Measurements from ENCODE around the gene LINGO3. TPM values are rescaled to one million over a fixed set of nuclear protein-coding genes. Genes with fewer than 3 reads are reported as not detected.

Gene LINGO3
- polyA plus RNA-seq, 1 experiment = not detected

DNA sequence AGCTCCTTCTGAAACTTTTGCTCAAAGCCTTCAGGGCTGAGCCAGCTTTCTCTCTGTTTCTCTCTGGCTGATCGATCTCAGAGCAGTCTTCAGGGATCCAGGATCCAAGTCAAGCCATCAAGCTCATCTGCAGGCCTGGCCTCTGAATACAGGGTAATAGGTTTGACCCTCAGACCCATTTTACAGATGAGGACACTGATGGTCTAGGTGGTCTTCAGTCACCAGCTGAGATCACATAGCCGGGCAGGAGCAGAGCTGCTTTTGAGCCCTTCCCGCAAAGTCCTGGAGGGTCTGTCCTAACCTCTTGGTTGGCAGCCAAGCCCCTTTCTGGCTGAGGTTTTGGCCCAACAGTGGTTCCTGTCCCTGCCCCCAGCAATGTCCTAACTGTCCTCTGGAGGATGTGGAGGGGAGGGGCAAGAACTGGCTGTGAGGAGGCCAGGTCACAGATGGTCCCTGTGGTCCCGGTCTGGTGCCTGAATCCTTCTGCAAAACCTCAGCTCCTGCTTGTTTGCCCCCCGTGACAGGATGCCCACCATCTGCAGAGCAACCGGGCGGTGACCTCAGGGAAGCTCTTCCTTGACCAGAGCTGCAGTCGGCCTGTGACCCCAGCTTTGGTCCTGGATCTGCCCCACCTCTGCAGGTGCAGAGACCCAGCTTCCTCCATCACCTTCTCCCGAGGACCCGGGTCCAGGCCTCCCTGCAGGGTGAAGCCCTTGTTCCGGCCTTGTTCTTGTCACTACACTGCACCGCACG lies 20.2 kb downstream of the LINGO3 start:
- POLR2A ChIA-PET = no interaction called here
- H3K27ac ChIP-seq (ENCODE audit: low read depth, low read length) = no peak overlapping the region
- TF ChIP-seq, protein P1, sequence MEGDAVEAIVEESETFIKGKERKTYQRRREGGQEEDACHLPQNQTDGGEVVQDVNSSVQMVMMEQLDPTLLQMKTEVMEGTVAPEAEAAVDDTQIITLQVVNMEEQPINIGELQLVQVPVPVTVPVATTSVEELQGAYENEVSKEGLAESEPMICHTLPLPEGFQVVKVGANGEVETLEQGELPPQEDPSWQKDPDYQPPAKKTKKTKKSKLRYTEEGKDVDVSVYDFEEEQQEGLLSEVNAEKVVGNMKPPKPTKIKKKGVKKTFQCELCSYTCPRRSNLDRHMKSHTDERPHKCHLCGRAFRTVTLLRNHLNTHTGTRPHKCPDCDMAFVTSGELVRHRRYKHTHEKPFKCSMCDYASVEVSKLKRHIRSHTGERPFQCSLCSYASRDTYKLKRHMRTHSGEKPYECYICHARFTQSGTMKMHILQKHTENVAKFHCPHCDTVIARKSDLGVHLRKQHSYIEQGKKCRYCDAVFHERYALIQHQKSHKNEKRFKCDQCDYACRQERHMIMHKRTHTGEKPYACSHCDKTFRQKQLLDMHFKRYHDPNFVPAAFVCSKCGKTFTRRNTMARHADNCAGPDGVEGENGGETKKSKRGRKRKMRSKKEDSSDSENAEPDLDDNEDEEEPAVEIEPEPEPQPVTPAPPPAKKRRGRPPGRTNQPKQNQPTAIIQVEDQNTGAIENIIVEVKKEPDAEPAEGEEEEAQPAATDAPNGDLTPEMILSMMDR (IDR thresholded peaks at IDR 0.05; ENCODE audit: low read depth, low read length) = no peak
- CTCF ChIA-PET = no interaction called here
- no peak overlapping the region for H3K4me3 ChIP-seq (ENCODE audit: low read depth, low read length)
- DNase-seq (ENCODE audit: low read depth, low spot score) = no peak
- peaks cover 44% of the 10 kb centered on the region for H3K27me3 ChIP-seq (ENCODE audit: control insufficient read depth, insufficient read depth, low read length)
- H3K9me3 ChIP-seq (ENCODE audit: control insufficient read depth, insufficient read depth, low read length) = peaks cover 4% of the 10 kb centered on the region; the same call in 1 of the 2 replicates

DNA sequence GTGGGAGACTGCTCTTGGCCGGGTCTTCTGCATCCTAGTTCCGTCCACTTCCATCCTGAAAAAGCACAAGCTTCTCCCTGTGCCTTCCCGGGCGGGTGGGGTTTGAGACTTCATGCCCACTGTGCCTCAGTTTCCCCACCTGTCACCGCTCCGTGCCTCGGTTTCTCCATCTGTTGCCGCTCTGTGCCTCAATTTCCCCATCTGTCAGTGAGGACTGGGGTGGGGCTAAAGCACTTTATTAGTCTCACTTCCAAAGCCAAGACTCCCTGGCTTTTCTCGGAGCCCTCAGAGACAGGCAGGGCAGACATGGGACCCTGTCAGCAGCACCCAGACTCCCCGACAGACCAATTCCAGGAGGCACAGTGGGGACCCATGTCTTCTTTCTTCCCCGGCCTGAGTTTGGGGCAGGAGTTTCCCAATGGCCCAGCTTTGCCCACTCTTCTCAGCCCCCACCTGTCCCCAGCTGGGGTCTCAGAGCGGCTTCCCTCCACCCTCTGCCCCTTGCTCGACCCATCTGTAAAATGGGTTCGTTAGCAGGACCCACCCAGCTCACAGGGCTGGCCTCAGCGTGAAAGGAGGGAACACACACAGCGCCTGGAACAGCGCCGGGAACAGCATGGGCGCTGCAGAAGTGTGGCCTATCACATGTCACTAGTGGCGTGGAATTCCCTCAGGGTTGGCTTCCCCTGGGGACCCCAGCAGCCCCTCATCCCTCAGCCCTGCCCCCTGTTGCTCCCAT lies 21.4 kb downstream of the LINGO3 start:
- TF ChIP-seq, protein P1 (IDR thresholded peaks at IDR 0.05; ENCODE audit: low read depth, low read length) = no peak
- CTCF ChIA-PET = no interaction called here
- no peak for DNase-seq (ENCODE audit: low read depth, low spot score)
- Histone ChIP-seq H3K4me3 (ENCODE audit: low read depth, low read length) (no peak overlapping the region), H3K27me3 (ENCODE audit: control insufficient read depth, insufficient read depth, low read length) (peaks cover 39% of the 10 kb centered on the region), H3K9me3 (ENCODE audit: control insufficient read depth, insufficient read depth, low read length) (peaks cover 4% of the 10 kb centered on the region; the same call in 1 of the 2 replicates), H3K27ac (ENCODE audit: low read depth, low read length) (no peak overlapping the region)
- POLR2A ChIA-PET = interaction anchor here (0.5 to 1.8 kb wide), 2 partner anchors 8 to 220 kb away, joined by 3 to 6 read pairs; no protein-coding TSS in a partner anchor

DNA sequence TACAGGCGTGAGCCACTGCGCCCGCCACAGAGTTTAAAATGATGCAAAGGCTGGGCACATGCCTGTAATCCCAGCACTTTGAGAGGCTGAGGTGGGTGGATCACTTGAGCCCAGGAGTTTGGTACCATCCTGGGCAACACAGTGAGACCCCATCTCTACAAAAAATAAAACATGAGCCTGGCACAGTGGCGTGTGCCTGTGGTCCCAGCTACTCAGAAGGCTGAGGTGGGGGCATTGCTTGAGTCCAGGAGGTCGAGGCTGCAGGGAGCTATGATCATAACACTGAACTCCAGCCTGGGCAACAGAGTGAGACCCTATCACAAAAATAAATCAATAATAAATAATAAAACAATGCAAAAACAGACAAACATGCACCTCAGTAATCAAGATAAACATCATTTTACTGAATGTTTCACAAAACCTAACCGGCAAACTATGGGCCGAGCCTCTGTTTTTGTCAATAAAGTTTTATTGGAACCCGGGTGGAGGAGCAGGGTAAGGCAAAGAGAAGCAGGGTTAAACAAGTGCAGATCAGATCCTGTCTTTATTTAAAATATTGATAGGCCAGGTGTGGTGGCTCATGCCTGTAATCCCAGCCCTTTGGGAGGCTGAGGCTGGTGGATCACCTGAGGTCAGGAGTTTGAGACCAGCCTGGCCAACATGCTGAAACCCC lies 24.0 kb downstream of the LINGO3 start:
- no peak for DNase-seq (ENCODE audit: low read depth, low spot score)

DNA sequence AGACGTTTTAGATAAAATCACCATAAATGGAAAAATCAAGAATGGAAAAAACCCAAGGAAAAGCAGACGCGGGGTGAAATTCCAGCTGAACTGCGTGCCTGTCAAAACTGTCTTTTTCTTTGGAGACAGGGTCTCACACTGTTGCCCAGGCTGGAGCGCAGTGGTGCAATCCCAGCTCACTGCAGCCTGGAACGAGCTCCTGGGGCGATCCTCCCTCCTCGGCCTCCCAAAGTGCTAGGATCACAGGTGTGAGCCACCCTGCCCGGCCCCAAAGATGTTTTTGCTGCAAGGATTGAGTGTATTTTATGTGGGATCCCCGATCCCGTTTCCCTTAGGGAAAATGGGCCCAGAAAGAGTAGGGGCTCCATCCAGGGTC lies 25.1 kb downstream of the LINGO3 start:
- ChIA-PET CTCF (no interaction called here), POLR2A (interaction anchor here (1.3 kb wide), 1 partner anchor 12 kb away, joined by 3 read pairs; no protein-coding TSS in a partner anchor)
- peaks cover 4% of the 10 kb centered on the region; the same call in 1 of the 2 replicates for H3K9me3 ChIP-seq (ENCODE audit: control insufficient read depth, insufficient read depth, low read length)
- TF ChIP-seq, protein P1 (IDR thresholded peaks at IDR 0.05; ENCODE audit: low read depth, low read length) = no peak
- no peak overlapping the region for H3K27ac ChIP-seq (ENCODE audit: low read depth, low read length)
- H3K27me3 ChIP-seq (ENCODE audit: control insufficient read depth, insufficient read depth, low read length) = peaks cover 11% of the 10 kb centered on the region
- no peak for DNase-seq (ENCODE audit: low read depth, low spot score)
- H3K4me3 ChIP-seq (ENCODE audit: low read depth, low read length) = no peak overlapping the region

More for the DNA sequence above, 24.0 kb downstream of the LINGO3 start:
- ChIA-PET CTCF (interaction anchor here (1.2 kb wide), 1 partner anchor 10 kb away, joined by 5 read pairs; no protein-coding TSS in a partner anchor), POLR2A (no interaction called here)
- Histone ChIP-seq H3K4me3 (ENCODE audit: low read depth, low read length) (no peak overlapping the region), H3K27ac (ENCODE audit: low read depth, low read length) (no peak overlapping the region), H3K9me3 (ENCODE audit: control insufficient read depth, insufficient read depth, low read length) (peaks cover 4% of the 10 kb centered on the region; the same call in 1 of the 2 replicates), H3K27me3 (ENCODE audit: control insufficient read depth, insufficient read depth, low read length) (peaks cover 21% of the 10 kb centered on the region)
- TF ChIP-seq, protein P1 (IDR thresholded peaks at IDR 0.05; ENCODE audit: low read depth, low read length) = no peak

All from AG04450 (cell line).